Dermis microvascular lymphatic vessel endothelial cell (primary cell): ENCODE results near the gene THADA. TPM values are rescaled to one million over a fixed set of nuclear protein-coding genes. Genes with fewer than 3 reads are reported as not detected.

Experiments
- DNase-seq, 2 donors: peaks; one replicate each; pipeline versions ENCODE4 v3.0.0 to v3.0.0-alpha.2; 2010; ENCODE audit warnings: low read depth in 2 of 2
- total RNA-seq: library from RNA; depleted of rRNA; stranded (reverse); fragments of >200 nt; gene quantifications from 2 replicates; pipeline ENCODE4 v1.2.1, GENCODE V29; 2014

THADA gene
- total RNA-seq, 1 donor from 2014 or later, result 17.8 TPM

DNA sequence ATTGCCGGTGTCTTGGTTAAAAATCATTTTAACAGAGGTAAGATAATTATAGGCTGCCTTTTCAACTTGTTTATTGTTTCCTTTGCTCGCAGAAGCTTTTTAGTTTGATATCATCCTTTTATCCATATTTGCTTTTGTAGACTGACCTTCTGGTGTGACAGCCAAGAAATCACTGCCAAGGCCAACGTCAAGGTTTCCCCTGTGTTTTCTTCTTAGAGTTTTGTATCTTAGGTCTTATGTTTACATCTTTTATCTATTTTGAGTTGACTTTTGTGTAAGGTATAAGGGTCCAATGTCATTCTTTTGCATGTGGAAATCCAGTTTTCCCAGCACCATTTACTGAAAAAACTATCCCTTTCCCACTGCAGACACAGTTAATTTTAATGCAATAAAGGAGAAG is 240.4 kb downstream of the THADA start:
- no peak for DNase-seq

DNA sequence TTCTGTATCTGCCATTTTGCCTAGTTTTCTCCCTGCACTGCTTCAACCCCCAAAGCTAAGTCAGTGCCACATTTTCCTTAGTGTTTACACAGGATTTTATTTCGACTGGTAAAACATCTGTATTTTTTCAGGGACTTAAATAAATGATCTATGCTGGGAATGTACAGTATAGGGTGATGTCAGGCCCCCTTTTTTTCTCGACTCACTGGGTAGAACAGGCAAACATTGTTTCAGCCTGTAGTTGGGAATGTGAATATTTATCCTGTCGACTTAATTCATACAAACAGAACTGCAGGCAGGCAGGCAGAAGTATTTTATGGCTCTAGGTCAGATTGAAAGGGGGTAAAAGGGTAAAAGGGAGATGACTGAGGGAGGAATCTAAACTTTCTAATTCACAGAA is 245.9 kb downstream of the THADA start:
- DNase-seq, result no peak

DNA sequence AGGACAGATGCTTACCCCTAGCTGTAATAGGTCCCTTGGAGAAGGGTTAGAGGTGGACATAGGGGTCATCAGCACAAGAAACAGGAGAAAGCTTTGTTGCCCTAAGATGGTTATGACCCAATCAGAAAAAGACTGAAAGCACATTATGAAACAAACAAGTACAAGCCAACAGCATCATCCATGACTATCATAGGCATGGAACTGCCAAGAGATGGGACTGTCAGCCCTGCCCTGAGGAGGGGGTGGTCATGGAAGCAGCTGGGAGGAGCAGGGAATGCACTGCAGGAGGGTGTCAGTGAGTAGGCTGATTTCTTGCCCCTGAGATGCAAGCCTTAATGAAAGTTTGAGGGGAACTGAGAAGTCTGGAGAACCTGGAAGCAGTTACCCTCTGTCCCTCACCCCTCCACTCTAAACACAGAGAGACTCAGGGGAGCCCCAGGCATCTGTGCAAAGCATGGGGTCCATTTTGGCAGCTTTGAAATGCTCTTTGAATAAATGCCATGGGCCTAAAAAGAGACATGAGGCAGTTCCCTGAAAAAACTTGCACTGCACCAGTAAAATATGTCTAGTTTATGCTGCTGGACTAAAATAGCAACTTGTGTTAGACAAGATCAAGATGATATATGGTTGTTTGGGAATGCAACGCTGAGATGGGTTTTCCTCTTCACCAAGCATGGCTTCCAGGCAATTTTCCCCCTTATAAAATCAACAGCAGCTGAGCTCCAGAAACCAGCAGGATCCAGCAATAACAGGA is 246.8 kb downstream of the THADA start:
- DNase-seq, result no peak

DNA sequence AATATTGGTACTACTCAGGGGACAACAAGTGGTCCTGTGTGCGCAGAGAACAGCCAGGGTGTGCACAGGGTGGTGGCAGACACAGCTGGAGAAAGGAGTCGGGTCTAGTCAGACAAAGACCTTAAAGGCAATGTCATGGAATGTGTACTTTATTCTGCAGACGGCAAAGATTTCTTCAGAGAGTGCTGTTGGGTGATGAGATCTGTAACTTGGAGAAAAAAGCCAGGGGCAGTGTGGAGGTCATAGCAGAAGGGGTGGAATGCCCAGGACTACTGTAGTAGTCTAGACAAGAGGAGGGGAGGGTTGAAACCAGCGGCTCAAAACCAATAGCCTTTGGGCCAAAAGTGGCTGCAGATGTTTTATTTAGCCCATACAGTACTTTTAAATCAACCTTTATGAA is 248.1 kb downstream of the THADA start:
- DNase-seq, result no peak

DNA sequence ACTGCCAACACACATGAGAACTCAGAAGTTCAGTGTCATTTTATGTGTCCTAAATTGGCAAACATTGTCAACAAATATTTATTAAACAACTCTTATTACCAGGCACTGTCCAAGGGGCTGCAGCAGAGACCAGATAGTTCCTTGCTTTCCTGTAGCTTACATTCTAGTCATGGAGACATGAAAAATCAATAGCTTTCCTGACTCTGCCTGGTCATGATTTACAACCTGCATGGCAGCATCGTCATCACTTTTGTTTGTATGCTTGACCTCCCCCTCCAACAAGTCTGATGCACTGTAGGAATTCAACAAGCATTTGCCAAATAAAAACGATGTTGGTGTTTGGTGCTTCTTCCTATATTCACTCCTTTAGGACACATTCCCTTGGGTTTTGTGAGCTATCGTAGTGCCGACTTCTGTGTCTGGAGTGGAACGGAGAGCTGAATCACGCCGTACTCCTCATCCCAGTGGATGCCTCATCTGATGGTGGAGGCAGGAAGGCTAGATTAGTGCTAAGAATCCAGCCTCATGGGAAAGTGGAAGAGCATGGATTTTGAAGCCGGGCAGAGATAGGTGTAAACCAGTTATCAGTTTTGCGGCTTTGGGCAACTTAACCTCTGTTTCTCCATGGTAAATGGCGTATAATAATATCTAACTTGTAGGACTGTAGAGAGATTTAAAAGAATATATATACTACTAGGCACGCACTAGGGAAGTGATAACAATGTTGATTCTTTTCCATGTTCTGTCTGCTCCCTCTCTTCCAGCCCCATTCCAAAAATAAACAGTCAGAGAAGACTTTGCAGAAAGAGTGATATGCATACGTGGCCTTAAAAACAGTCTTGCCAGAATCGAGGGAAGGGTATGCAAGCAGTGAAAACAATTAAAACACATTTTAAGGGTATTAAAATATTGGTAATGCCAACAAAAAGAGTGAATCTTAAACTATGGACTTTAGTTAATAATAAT is 249.0 kb downstream of the THADA start:
- DNase-seq, result no peak

DNA sequence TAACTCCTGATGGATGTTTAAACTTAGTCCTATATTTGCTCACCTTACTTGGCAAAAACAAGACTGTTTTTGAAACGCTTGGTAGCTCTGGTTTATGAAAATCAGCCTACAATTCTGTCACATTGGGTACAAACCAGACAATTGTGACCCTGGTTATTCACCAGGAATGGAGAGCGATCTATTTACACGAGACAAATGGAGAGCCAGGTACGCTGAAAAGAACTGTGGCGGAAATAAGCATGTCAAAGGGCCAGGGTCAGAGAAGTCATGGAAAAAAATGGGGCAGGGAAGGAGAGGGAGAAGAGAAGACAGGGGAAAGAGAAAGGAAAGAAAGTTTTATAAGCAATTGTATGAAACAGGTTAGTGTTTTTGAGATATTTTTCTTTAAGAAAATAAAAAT is 250.0 kb downstream of the THADA start:
- no peak for DNase-seq

DNA sequence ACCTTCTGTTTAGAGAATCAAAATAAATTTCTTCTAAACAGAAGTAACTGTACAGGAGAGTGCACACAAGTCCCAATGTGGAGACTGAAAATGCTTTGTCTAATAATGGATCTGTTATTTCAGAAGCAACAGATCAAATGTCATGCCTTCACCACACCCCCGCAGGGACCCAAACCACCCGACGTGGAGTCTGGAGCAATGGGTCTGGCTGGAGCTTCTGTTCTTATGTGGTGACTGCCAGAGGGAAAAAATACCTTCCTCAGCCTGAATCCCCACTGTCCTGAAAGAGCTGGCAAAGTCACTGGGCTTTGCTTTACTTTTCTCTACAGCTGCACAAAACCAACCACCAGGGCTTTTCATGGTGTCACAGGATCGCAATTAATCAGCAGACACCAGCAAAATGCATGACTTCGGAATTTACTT is 250.4 kb downstream of the THADA start:
- no peak for DNase-seq

DNA sequence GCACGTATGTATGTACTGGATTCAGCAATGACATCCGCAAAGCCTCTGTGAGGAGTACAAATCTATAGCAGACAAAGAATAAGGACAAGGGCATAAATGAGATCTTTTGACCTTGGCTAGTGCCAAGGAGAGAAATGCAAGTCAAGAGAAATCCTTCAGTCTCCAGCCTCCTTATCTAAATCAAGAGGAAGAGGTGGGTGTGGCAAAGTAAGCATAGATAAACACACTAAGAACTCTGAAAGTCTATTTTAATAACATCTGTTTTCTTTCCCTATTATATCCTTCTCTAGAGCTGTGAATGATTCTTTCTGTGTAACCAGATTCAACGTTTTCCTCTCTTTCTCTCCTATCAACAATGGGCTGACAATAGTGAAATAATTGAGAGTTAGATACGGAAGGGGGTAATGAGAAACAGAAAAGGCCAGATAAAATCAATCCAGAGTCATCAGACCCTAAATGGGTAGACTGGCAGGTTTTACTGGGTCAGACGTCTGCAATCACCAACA is 250.9 kb downstream of the THADA start:
- peak in 1 of 2 donors; percentile 26 for DNase-seq

DNA sequence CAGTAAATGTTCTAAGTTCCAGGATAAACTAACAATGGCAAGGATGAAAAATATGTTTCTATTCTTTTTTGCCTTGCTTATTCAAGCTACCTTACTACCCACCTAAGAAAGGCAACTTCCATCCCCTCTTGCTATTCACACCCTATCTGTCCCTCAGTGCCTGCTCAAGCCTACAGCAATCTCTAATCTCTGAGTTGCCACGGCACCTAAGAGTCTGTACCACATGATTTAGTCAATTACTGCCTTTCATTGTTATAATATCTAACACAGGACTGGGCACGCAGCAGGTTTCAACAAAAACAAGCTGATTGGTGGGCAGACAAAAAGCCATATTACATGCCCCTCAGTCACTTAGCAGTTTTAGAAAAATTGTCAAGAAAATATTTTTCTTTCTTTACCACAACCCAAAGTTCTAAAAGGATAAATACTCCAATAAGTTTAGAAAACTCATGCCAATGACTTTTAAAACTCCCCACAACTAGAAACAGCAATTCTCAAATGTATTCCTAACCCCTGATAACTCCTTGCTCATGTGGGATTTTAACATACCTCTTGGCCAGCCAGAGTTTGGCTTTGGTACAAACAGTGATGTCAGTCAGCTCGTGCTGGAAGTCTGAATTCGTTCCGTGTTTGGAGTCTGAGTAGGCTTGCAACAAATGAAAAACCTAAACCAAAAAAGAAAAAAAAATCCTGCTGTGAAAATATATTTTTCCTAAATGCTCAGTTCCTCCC is 252.1 kb downstream of the THADA start:
- DNase-seq, result peak in 1 of 2 donors; percentile 47

DNA sequence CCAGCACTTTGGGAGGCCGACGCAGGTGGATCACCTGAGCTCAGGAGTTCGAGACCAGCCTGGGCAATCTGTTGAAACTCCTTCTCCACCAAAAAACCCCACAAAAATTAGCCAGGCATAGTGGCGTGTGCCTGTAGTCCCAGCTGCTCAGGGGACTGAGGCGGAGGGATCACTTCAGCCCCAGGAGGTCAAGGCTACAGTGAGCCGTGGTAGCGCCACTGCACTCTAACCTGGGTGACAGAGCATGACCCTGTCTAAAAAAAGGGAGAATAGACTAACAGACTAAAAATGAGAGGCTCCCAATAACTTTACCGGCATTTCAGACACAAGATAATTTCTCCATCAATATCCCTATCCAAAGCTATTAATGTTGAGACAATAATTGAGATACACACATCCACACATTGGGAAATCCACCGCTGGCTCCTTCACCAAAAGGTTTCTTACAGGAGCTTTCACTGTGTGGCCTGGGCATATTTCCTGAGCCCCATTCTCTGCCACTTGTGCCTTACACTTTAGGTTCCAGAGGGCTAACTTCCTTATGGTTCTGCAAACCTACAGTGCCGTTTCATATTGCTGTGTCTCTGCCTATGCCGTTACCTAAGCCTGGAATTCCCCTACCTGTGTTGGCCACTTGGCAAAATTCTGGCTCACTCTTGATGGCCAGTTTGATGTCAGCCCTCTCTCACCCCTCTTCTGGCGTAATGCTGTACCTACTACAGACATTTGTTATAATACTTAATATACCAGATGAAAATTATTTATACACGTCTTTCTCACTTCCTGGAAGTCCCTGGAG is 253.7 kb downstream of the THADA start:
- DNase-seq, result no peak

DNA sequence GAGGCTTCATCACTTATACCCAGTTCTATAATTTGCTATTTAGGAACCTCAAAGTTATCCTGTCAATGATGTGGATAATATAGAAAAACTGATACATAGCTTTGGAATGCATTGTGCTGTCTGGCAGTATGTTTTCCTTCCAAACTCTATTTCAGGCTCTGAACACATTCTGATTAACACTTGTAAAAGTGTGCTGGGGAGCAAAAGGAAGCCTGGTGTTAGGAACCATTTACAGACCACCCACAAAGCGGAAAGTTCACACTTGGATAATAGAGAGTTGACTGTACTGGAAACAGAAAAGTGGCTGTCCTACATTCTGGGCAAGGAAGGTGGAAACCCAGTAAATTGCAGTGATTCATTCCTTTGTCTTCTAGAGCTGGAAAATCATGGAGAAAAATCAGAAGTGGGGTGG is 254.9 kb downstream of the THADA start:
- DNase-seq, result peak; percentile 63 to 95

DNA sequence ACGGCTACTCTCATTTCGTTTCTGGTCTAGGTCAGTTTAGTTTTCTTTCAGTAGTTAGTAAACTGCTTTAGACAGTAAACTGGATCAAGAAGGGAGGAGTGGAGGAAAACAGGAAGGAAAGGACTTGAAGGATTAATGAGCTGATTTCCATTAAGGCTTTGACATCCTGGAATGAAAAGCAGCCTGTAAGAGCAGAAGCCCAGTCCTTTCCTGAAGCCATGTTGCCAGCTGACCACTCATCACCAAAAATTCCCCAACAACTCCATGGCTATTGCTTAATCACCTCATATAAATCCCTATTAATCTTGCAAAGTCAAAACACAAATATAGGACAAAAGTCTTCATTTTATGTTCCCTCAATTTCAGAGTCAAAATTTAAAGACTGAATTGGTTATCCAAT is 255.8 kb downstream of the THADA start:
- DNase-seq, result peak in 1 of 2 donors; percentile 60

DNA sequence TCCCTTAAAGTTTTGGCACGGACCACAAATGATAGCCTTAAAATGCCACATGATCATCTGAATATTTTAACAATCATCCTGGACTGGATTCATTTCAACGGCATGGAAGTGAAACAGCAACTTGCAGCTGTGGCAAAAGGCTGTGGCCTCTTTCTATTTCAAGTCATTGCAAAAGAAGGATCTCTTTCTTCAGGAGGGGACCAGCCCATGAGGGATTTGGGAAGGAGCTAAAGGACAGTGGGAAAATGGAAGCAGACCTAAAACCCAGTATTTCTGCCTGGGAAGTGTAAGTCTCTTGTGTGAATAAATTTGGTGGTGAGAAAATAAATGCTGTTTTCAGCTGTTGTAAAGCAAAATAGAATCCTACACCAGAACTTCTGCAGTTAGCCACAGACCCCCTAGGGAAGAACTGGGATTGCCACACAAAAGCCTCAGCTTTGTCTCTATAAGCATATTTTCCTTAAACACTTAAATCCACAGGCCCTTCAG is 262.1 kb downstream of the THADA start:
- DNase-seq, result no peak

DNA sequence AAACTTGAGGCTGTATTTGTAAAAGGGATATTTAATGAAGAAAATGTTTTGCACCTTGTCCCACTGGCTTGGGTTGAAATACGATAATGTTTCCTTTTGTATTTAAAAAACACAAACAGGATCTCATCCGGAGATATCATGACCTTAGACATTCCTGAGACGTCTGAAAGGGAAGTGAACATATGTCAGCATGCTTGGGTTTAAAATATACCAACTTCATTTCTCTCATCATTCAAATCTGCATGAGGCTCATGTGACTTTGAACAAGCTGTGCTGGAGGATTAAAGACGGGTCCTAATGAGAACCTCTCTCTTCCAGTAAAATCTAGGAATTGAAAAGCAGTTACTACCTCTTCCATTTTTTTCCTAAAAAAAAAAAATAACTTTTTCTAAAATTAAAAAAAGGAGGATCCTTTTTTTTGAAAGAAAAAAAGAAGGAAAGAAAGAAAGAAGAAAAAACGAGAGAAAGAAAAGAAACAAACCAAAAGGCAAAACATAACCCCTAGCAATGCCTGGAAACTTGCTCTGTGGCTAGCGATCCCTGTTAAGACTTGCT is 262.7 kb downstream of the THADA start:
- DNase-seq, result peak in 1 of 2 donors; percentile 58

DNA sequence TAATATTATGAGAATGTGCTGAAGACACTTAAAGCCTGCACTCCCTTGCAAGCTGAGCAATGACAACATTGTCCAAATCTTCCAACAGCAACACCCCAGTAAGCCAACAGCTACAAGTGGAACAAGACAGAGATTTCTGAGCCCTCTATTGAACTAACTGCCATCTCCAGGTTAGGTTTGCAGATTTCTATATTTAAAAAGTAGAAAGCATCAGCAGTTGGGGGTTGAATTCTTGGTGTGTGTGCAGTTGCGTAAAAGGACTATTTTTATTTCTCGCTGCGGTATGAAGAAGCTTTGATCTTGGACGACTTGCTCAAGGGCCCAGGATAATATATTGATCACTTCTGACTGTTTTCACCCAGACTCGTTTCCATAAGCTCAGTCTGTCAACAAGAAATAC is 263.2 kb downstream of the THADA start:
- DNase-seq, result no peak

DNA sequence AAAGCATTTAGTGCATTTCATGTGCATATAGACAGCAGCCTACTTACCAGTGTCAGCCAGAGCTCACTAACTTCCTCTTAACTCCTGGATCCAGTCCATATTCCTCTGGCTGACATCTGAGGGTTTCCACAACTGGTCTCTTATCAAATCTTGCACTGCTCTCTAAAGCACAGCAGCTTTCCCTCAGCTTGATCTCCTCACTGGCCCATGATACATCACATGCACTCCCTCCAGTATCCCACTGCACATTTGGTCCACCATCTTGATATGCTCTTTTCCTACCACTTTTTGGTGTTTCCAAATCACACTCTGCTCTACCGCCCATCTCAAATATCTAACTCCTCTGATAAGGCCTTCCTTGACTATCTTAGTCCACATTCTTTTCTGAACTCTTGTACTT is 264.4 kb downstream of the THADA start:
- DNase-seq, result peak in 1 of 2 donors; percentile 70

DNA sequence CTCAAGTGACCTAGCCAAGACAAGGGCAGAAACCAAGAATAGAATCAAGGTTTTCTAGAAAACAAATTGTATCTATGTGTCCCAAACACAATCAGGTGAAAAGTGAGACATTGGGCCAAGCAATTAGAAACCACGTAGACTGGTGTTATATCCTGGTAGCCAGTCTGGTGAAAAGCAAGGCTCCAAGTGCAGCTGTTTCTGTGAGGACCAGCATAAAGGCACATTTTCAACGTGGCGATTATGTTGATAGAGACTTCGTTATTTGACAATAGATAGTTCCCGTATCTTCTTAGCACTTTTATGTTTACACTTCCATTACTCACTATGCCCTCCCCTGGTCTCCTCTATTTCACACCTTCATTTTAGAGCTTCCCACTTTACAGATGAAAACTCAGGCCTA is 266.2 kb downstream of the THADA start:
- DNase-seq, result no peak

DNA sequence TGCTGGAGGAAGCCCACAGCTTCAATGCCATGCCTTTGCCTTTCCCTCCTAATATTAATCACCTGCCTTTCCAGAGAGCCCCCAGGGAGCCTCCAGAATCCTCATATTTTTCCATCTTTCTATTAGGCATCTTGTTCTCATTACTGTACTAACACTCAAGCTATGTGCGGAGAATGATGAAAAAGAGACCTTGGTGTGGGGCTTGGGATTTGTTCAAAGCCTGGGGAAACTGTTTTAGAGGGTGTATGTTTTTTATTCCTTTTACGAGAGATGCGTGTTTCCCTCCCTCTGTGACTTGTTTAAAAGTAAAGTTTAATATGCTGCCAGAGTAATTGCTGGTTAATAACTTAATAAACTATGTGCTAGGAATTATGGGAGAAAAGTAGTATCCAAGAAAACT is 267.0 kb downstream of the THADA start:
- DNase-seq, result no peak

DNA sequence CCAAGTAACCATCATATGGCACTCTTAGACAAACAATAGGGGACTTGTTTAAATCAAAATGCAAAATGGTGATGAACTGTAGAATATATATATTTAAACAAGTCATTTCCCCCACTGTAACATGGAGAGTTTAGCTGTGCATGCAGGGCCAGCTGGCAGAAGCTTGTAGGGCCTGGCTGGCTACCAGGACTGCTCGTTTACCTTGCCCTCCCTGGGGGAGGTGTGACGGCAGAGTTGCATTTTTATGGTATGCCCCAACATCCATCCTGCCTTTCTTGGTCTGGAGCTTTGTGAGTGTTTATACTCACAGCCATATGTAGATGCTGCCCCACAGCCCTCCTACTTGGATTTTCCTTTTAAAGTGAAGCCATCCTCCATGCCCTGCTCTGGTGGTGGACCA is 267.7 kb downstream of the THADA start:
- no peak for DNase-seq

DNA sequence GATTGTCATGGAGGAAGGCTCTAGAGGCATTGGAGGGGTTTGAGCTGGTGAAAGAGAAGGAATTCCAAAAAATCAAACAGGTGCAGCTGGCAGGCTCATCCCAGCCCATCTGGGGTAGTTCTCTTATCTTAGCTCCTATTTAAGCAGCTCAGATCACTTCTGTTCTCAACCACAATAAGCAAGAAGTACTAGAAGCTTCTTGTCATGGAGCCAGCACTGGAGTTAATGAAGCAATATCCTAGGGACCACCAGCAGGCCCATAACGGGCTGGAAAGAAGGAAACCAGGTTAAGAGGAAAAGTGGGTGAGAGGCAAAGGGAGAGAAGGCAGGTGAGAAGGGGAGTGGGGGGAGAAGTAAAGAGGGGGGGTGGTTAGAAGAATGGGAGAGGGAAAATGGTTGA is 268.7 kb downstream of the THADA start:
- DNase-seq, result no peak
